Measurements from ENCODE around the gene PIEZO1.

Gene PIEZO1

GRCh38 chr16:88686439-88687253 is 98.4 kb downstream of the PIEZO1 start, which contains the start of gene SNAI3:
Gene SNAI3 (minus strand): TSS chr16:88686507. CDS start chr16:88686406, 101 bp downstream.
- peak; percentile 39 to 51 for DNase-seq (ENCODE audit: low read depth in 2 of 2)
- H3K4me3 ChIP-seq (replicated peaks in 1 of 2; ENCODE audit: low read depth in 2 of 2, low read length in 2 of 2), result peak within 1 kb of the TSS; percentile 43 to 50
- no peak for TF ChIP-seq CTCF (IDR thresholded peaks at IDR 0.05; ENCODE audit: low read depth, low read length)

- no peak for DNase-seq (ENCODE audit: low read depth in 2 of 2)
- no peak for TF ChIP-seq CTCF (IDR thresholded peaks at IDR 0.05; ENCODE audit: low read depth, low read length)
- peak overlapping the region; percentile 43 to 50 for H3K4me3 ChIP-seq (replicated peaks in 1 of 2; ENCODE audit: low read depth in 2 of 2, low read length in 2 of 2)
These were observed 99.0 kb downstream of the PIEZO1 start for GRCh38 chr16:88686062-88686438.

- peak overlapping the region in 1 of 2 donors; percentile 50 for H3K4me3 ChIP-seq (replicated peaks in 1 of 2; ENCODE audit: low read depth in 2 of 2, low read length in 2 of 2)
- peak; percentile 87 for TF ChIP-seq CTCF (IDR thresholded peaks at IDR 0.05; ENCODE audit: low read depth, low read length)
- peak; percentile 59 to 68 for DNase-seq (ENCODE audit: low read depth in 2 of 2)
These were observed 99.6 kb downstream of the PIEZO1 start for GRCh38 chr16:88685156-88686061.

- no peak for TF ChIP-seq CTCF (IDR thresholded peaks at IDR 0.05; ENCODE audit: low read depth, low read length)
- DNase-seq (ENCODE audit: low read depth in 2 of 2), result no peak
- no peak overlapping the region for H3K4me3 ChIP-seq (replicated peaks in 1 of 2; ENCODE audit: low read depth in 2 of 2, low read length in 2 of 2)
These were observed 100.4 kb downstream of the PIEZO1 start for GRCh38 chr16:88684569-88685155.

GRCh38 chr16:88681709-88682451 is 103.1 kb downstream of the PIEZO1 start:
- no peak overlapping the region for H3K4me3 ChIP-seq (replicated peaks in 1 of 2; ENCODE audit: low read depth in 2 of 2, low read length in 2 of 2)
- TF ChIP-seq CTCF (IDR thresholded peaks at IDR 0.05; ENCODE audit: low read depth, low read length), result no peak
- no peak for DNase-seq (ENCODE audit: low read depth in 2 of 2)

- H3K4me3 ChIP-seq (replicated peaks in 1 of 2; ENCODE audit: low read depth in 2 of 2, low read length in 2 of 2), result no peak overlapping the region
- no peak for DNase-seq (ENCODE audit: low read depth in 2 of 2)
- peak; percentile 20 for TF ChIP-seq CTCF (IDR thresholded peaks at IDR 0.05; ENCODE audit: low read depth, low read length)
These were observed 103.8 kb downstream of the PIEZO1 start for GRCh38 chr16:88681084-88681680.
